NCI-H446 (cell line): Measurements from ENCODE around the gene TEX29.

Experiments
- DNase-seq, 2 experiments: peaks; one replicate each; lab custom pipeline; 2025; lab: John Stamatoyannopoulos, UW

Gene TEX29

DNA sequence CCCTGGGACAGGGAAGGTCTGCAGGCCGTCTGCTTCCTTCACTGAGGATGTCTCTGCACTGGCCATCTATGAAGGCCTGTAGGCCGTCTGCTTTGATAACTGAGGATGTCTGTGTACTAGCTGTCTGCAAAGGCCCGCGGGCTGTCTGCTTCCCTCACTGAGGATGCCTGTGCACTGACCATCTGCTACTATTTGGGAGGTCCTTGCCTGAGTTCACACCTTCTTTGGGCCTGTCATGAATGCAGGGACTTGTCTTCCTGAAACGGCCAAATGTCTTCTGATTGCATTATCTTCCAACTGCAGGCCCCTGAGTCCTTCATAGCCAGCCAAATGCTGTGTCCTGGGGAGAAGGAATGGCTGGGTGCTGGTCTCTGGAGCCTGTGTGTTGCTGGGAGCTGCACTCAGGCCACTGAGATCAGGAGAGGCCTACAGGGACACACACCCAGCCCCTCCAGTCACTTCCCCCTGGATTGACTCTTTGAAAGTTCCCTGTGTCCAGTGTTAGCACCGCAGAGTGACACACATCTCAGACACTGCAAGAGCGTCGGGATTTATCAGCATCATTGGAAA, 72.9 kb downstream of the TEX29 start:
- no peak for DNase-seq
